Esophagus (tissue), 2 donors: ENCODE data around the gene DKK1. TPM values are rescaled to one million over a fixed set of nuclear protein-coding genes. Genes with fewer than 3 reads are reported as not detected.

Source experiments
- H3K27ac ChIP-seq, 2 donors: one replicate each; pipeline ENCODE4 v1.5.1; 2013; ENCODE audit warnings: low read depth in 2 of 2, mild to moderate bottlenecking in 2 of 2, inconsistent platforms in 1 of 2, low read length in 1 of 2, moderate library complexity in 1 of 2
- H3K27me3 ChIP-seq, 2 donors: one replicate each; pipeline ENCODE4 v1.6.1; 2013; ENCODE audit warnings: low read length in 2 of 2, control low read depth in 1 of 2, mild to moderate bottlenecking in 1 of 2; ENCODE audit not compliant: insufficient read depth in 2 of 2, control insufficient read depth in 1 of 2
- H3K36me3 ChIP-seq, 2 donors: one replicate each; pipeline ENCODE4 v1.6.1; 2013; ENCODE audit warnings: low read length in 1 of 2; ENCODE audit not compliant: control insufficient read depth in 2 of 2, insufficient read depth in 2 of 2
- H3K4me1 ChIP-seq, 2 donors: one replicate each; pipeline ENCODE4 v1.6.1; 2013; ENCODE audit warnings: low read length in 1 of 2; ENCODE audit not compliant: control insufficient read depth in 2 of 2, insufficient read depth in 2 of 2
- H3K4me3 ChIP-seq, 2 donors: one replicate each; pipeline ENCODE4 v1.5.1; 2013; ENCODE audit warnings: low read length in 2 of 2, mild to moderate bottlenecking in 2 of 2, low read depth in 1 of 2, moderate library complexity in 1 of 2
- H3K9me3 ChIP-seq, 2 donors: one replicate each; pipeline ENCODE4 v1.6.1; 2013; ENCODE audit warnings: mild to moderate bottlenecking in 2 of 2, low read depth in 1 of 2, low read length in 1 of 2, moderate library complexity in 1 of 2; ENCODE audit not compliant: control insufficient read depth in 2 of 2, insufficient read depth in 1 of 2
- WGBS, 2 donors: extraction: QIAGEN DNeasy Blood & Tissue Kit; methylation state at CpG; one replicate each; pipeline ENCODE4 v1.1.7; 2013; 5-methylcytosine and 5-hydroxymethylcytosine counted together
- polyA plus RNA-seq, 2 donors: library from polyadenylated mRNA; stranded (reverse); fragments of 200-250 nt; gene quantifications; one replicate each; pipeline ENCODE4 v1.2.3, GENCODE V29; 2013
- donor health status: healthy with polysubstance abuse.
- donor health status: Bipolar disorder and iron deficiency.

Gene DKK1
- polyA plus RNA-seq, 2 donors = 0.41 to 10.0 TPM

- peaks cover 0 to 4% of the 10 kb centered on the region in 2 donors for H3K9me3 ChIP-seq
- H3K36me3 ChIP-seq = no peaks in the 10 kb centered on the region
- H3K4me3 ChIP-seq = no peak overlapping the region
- 72 to 78% methylated on average over 1 of the region's 1 CpG for whole genome bisulfite sequencing, 2 donors
- no peak overlapping the region for H3K27ac ChIP-seq
- no peaks in the 10 kb centered on the region for H3K27me3 ChIP-seq
- peaks cover 0 to 5% of the 10 kb centered on the region in 2 donors for H3K4me1 ChIP-seq
These were observed 1.9 kb downstream of the DKK1 start for GRCh38 chr10:52316001-52316400.

GRCh38 chr10:52316500-52316899 is 2.4 kb downstream of the DKK1 start:
- 91 to 94% methylated on average over 4 of the region's 4 CpGs for WGBS, 2 donors
- no peak overlapping the region for H3K27ac ChIP-seq
- no peaks in the 10 kb centered on the region for H3K36me3 ChIP-seq
- H3K27me3 ChIP-seq = no peaks in the 10 kb centered on the region
- H3K9me3 ChIP-seq = peaks cover 0 to 4% of the 10 kb centered on the region in 2 donors
- H3K4me3 ChIP-seq = no peak overlapping the region
- peaks cover 0 to 5% of the 10 kb centered on the region in 2 donors for H3K4me1 ChIP-seq

GRCh38 chr10:52318136-52318701 is 4.1 kb downstream of the DKK1 start:
- no peak overlapping the region for H3K27ac ChIP-seq
- no peaks in the 10 kb centered on the region for H3K36me3 ChIP-seq
- peaks cover 0 to 4% of the 10 kb centered on the region in 2 donors for H3K9me3 ChIP-seq
- peaks cover 0 to 3% of the 10 kb centered on the region in 2 donors for H3K4me1 ChIP-seq
- no peaks in the 10 kb centered on the region for H3K27me3 ChIP-seq
- no peak overlapping the region for H3K4me3 ChIP-seq
- 85 to 87% methylated on average over 5 of the region's 5 CpGs for WGBS, 2 donors

- Histone ChIP-seq H3K36me3 (no peaks in the 10 kb centered on the region), H3K4me1 (peaks cover 0 to 2% of the 10 kb centered on the region in 2 donors), H3K4me3 (no peak overlapping the region), H3K27ac (no peak overlapping the region), H3K9me3 (peaks cover 0 to 4% of the 10 kb centered on the region in 2 donors), H3K27me3 (no peaks in the 10 kb centered on the region)
- 54 to 55% methylated on average over 7 of the region's 7 CpGs for WGBS, 2 donors
These were observed 4.9 kb downstream of the DKK1 start for GRCh38 chr10:52318822-52319464.

GRCh38 chr10:52319926-52320325 is 5.8 kb downstream of the DKK1 start:
- H3K27ac ChIP-seq = no peak overlapping the region
- 86 to 91% methylated on average over 2 of the region's 2 CpGs for WGBS, 2 donors

GRCh38 chr10:52322323-52322722 is 8.2 kb downstream of the DKK1 start:
- Histone ChIP-seq H3K4me1 (no peaks in the 10 kb centered on the region), H3K4me3 (no peak overlapping the region), H3K27me3 (no peaks in the 10 kb centered on the region), H3K9me3 (no peaks in the 10 kb centered on the region), H3K36me3 (no peaks in the 10 kb centered on the region), H3K27ac (no peak overlapping the region)
- 83 to 89% methylated on average over 1 of the region's 1 CpG for WGBS, 2 donors

More at GRCh38 chr10:52319926-52320325, 5.8 kb downstream of the DKK1 start:
- H3K27me3 ChIP-seq = no peaks in the 10 kb centered on the region
- H3K4me3 ChIP-seq = no peak overlapping the region
- no peaks in the 10 kb centered on the region for H3K9me3 ChIP-seq
- no peaks in the 10 kb centered on the region for H3K4me1 ChIP-seq
- no peaks in the 10 kb centered on the region for H3K36me3 ChIP-seq

GRCh38 chr10:52322936-52323335 is 8.9 kb downstream of the DKK1 start:
- 86 to 91% methylated on average over 1 of the region's 1 CpG for WGBS, 2 donors
- Histone ChIP-seq H3K36me3 (no peaks in the 10 kb centered on the region), H3K27me3 (no peaks in the 10 kb centered on the region), H3K4me3 (no peak overlapping the region), H3K9me3 (no peaks in the 10 kb centered on the region), H3K27ac (no peak overlapping the region), H3K4me1 (no peaks in the 10 kb centered on the region)

- H3K36me3 ChIP-seq = no peaks in the 10 kb centered on the region
- no peaks in the 10 kb centered on the region for H3K27me3 ChIP-seq
- no peak overlapping the region for H3K27ac ChIP-seq
- no peaks in the 10 kb centered on the region for H3K9me3 ChIP-seq
- WGBS, 2 donors = 62 to 77% methylated on average over 2 of the region's 2 CpGs
- H3K4me3 ChIP-seq = no peak overlapping the region
- H3K4me1 ChIP-seq = no peaks in the 10 kb centered on the region
These were observed 12.3 kb downstream of the DKK1 start for GRCh38 chr10:52326382-52326781.

GRCh38 chr10:52331638-52332364 is 17.7 kb downstream of the DKK1 start:
- Histone ChIP-seq H3K9me3 (no peaks in the 10 kb centered on the region), H3K27me3 (no peaks in the 10 kb centered on the region), H3K36me3 (no peaks in the 10 kb centered on the region), H3K4me1 (peaks cover 0 to 2% of the 10 kb centered on the region in 2 donors), H3K27ac (no peak overlapping the region), H3K4me3 (no peak overlapping the region)
- WGBS, 2 donors = 73 to 76% methylated on average over 3 of the region's 3 CpGs
